ENCODE results near the gene PTPRT. TPM values are rescaled to one million over a fixed set of nuclear protein-coding genes. Genes with fewer than 3 reads are reported as not detected.

Gene PTPRT
- total RNA-seq, 1 experiment from 2014 or later = not detected

GRCh38 chr20:43190332-43190953 is 737 bp upstream of the PTPRT start:
- ChIA-PET POLR2A (no interaction called here), CTCF (interaction anchor here (0.7 kb wide), 1 partner anchor 117 kb away, joined by 3 read pairs; no protein-coding TSS in a partner anchor)
- DNase-seq (ENCODE audit: low read depth, low spot score) (no peak), ATAC-seq (no peak)
- in situ Hi-C loops (cut with HindIII; ENCODE audit: low pct_unique_long_range_greater_than_20kb, low sequenced_read_pairs) = no loop called here
- no peak overlapping the region for H3K4me3 ChIP-seq (ENCODE audit: low read depth in 2 of 2, low read length in 2 of 2)
- peaks cover 20% of the 10 kb centered on the region for H3K27me3 ChIP-seq (ENCODE audit: control insufficient read depth, insufficient read depth, low read length)
- intact Hi-C loops (cut with micrococcal nuclease; ENCODE audit: unreplicated experiment) = loop anchor here (5.0 kb wide), 1 partner anchor 217 kb away; no protein-coding TSS in a partner anchor
- TF ChIP-seq SIN3A (IDR thresholded peaks at IDR 0.05; ENCODE audit: borderline replicate concordance, insufficient read depth, low read depth, low read length) (no peak), TCF7L2 (IDR thresholded peaks at IDR 0.05; ENCODE audit: low read depth, low read length) (no peak), POLR2AphosphoS5 (IDR thresholded peaks at IDR 0.05; ENCODE audit: low read depth, low read length) (no peak), CTCF (IDR thresholded peaks at IDR 0.05) (no peak)
- TF ChIP-seq, protein P1, sequence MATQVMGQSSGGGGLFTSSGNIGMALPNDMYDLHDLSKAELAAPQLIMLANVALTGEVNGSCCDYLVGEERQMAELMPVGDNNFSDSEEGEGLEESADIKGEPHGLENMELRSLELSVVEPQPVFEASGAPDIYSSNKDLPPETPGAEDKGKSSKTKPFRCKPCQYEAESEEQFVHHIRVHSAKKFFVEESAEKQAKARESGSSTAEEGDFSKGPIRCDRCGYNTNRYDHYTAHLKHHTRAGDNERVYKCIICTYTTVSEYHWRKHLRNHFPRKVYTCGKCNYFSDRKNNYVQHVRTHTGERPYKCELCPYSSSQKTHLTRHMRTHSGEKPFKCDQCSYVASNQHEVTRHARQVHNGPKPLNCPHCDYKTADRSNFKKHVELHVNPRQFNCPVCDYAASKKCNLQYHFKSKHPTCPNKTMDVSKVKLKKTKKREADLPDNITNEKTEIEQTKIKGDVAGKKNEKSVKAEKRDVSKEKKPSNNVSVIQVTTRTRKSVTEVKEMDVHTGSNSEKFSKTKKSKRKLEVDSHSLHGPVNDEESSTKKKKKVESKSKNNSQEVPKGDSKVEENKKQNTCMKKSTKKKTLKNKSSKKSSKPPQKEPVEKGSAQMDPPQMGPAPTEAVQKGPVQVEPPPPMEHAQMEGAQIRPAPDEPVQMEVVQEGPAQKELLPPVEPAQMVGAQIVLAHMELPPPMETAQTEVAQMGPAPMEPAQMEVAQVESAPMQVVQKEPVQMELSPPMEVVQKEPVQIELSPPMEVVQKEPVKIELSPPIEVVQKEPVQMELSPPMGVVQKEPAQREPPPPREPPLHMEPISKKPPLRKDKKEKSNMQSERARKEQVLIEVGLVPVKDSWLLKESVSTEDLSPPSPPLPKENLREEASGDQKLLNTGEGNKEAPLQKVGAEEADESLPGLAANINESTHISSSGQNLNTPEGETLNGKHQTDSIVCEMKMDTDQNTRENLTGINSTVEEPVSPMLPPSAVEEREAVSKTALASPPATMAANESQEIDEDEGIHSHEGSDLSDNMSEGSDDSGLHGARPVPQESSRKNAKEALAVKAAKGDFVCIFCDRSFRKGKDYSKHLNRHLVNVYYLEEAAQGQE (IDR thresholded peaks at IDR 0.05; ENCODE audit: insufficient read depth in 1 of 2, low read depth in 2 of 2, low read length in 1 of 2) = no peak
- H3K9me3 ChIP-seq (ENCODE audit: control insufficient read depth, insufficient read depth, low read depth, low read length) = no peaks in the 10 kb centered on the region
- no peaks in the 10 kb centered on the region for H3K4me1 ChIP-seq (ENCODE audit: control insufficient read depth, insufficient read depth, low read length)
- no TSS peak for BruUV-seq (replicated peaks)
- no peak overlapping the region for H3K27ac ChIP-seq (ENCODE audit: low read length)
- no peaks in the 10 kb centered on the region for H3K36me3 ChIP-seq (ENCODE audit: control insufficient read depth, insufficient read depth, low read length)

- Histone ChIP-seq H3K4me3 (ENCODE audit: low read depth in 2 of 2, low read length in 2 of 2) (no peak overlapping the region), H3K36me3 (ENCODE audit: control insufficient read depth, insufficient read depth, low read length) (no peaks in the 10 kb centered on the region; the same call in 1 of the 2 replicates), H3K4me1 (ENCODE audit: control insufficient read depth, insufficient read depth, low read length) (no peaks in the 10 kb centered on the region), H3K27me3 (ENCODE audit: control insufficient read depth, insufficient read depth, low read length) (peaks cover 24% of the 10 kb centered on the region), H3K27ac (ENCODE audit: low read length) (no peak overlapping the region), H3K9me3 (ENCODE audit: control insufficient read depth, insufficient read depth, low read depth, low read length) (no peaks in the 10 kb centered on the region)
- TF ChIP-seq CTCF (IDR thresholded peaks at IDR 0.05) = no peak
- no peak for TF ChIP-seq POLR2AphosphoS5 (IDR thresholded peaks at IDR 0.05; ENCODE audit: low read depth, low read length)
- TF ChIP-seq, protein P1 (IDR thresholded peaks at IDR 0.05; ENCODE audit: insufficient read depth in 1 of 2, low read depth in 2 of 2, low read length in 1 of 2) = no peak
- TF ChIP-seq TCF7L2 (IDR thresholded peaks at IDR 0.05; ENCODE audit: low read depth, low read length) = no peak
- TF ChIP-seq SIN3A (IDR thresholded peaks at IDR 0.05; ENCODE audit: borderline replicate concordance, insufficient read depth, low read depth, low read length) = no peak
- DNase-seq (ENCODE audit: low read depth, low spot score) (no peak), ATAC-seq (no peak)
- intact Hi-C loops (cut with micrococcal nuclease; ENCODE audit: unreplicated experiment) (loop anchor here (5.0 kb wide), 2 partner anchors 657 to 1452 kb away; no protein-coding TSS in a partner anchor), in situ Hi-C loops (cut with HindIII; ENCODE audit: low pct_unique_long_range_greater_than_20kb, low sequenced_read_pairs) (no loop called here)
- ChIA-PET POLR2A (no interaction called here), CTCF (interaction anchor here (0.6 to 0.8 kb wide), 4 partner anchors 139 to 1744 kb away, joined by 4 to 7 read pairs (median 4); no protein-coding TSS in a partner anchor)
- BruUV-seq (replicated peaks) = no TSS peak
These were observed 699 bp downstream of the PTPRT start for GRCh38 chr20:43188861-43189553.

All from Panc1 (cell line).